ENCODE measurements around the gene SRMS. TPM values are rescaled to one million over a fixed set of nuclear protein-coding genes. Genes with fewer than 3 reads are reported as not detected.

SRMS gene
- total RNA-seq, 2 donors from 2014 or later = not detected

DNA sequence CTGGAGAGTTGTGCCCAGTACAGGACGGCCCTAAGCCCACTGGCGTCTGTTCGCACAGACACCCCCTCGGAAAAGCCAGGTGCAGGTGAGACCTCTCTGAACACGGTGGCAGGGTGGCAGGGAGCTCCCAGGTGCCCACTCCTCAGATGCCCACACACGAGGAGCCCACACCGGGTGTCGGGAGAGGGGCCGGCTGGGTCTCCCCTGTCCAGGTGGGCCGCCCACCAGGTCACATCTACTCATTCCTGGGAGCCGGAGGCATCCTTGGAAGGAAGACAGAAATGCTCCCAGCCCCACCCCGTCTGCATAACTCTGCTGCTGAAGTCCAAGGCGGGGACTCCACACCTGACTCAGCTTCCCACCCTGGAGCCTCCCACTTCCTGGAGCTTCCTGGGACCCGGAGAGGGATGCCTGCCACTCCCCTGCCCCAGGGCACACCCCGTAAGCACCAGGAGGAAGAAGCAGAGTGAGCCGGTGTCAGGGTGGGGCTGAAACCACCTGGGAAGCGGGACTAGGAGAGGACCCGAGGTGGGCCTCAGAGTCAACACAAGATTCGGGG lies 2.5 kb downstream of the SRMS start:
- Mint-ChIP-seq H3K4me3 (no peak overlapping the region), H3K4me1 (ENCODE audit: low read depth in 2 of 2) (peaks cover 3 to 5% of the 10 kb centered on the region in 2 donors), H3K27ac (no peak overlapping the region), H3K9me3 (no peaks in the 10 kb centered on the region), H3K36me3 (no peaks in the 10 kb centered on the region), H3K27me3 (peaks cover 7 to 9% of the 10 kb centered on the region in 2 donors)
- ATAC-seq (no peak), DNase-seq (ENCODE audit: low spot score) (no peak)

GRCh38 chr20:63544241-63544957 lies 3.1 kb downstream of the SRMS start:
- Mint-ChIP-seq H3K4me1 (ENCODE audit: low read depth in 2 of 2) (peaks cover 3 to 5% of the 10 kb centered on the region in 2 donors), H3K9me3 (no peaks in the 10 kb centered on the region), H3K27ac (peak overlapping the region in 1 of 2 donors; percentile 10), H3K27me3 (peaks cover 7% of the 10 kb centered on the region in 2 donors), H3K4me3 (no peak overlapping the region), H3K36me3 (no peaks in the 10 kb centered on the region)
- ATAC-seq (no peak), DNase-seq (ENCODE audit: low spot score) (no peak)

DNA sequence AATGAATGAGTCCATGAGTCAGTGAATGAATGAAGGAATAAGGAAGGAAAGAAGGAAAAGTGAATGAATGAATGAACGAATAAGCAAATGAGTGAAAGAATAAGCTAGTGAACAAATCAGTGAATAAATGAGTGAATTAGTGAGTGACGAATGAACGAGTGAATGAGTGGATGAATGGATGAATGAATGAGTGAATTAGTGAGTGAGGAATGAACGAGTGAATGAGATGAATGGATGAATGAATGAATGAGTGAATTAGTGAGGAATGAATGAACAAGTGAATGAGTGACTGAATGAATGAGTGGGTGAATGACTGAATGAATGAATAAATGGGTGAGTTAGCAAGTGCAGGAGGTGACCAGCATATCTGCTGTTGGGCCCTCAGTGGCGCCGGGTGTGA lies 3.8 kb downstream of the SRMS start:
- H3K9me3 Mint-ChIP-seq = no peaks in the 10 kb centered on the region
- H3K36me3 Mint-ChIP-seq = no peaks in the 10 kb centered on the region
- H3K27ac Mint-ChIP-seq = peak overlapping the region in 1 of 2 donors; percentile 10
- DNase-seq (ENCODE audit: low spot score) (no peak), ATAC-seq (no peak)
- H3K27me3 Mint-ChIP-seq = peaks cover 5 to 7% of the 10 kb centered on the region in 2 donors
- peak overlapping the region; percentile 8 for H3K4me3 Mint-ChIP-seq
- H3K4me1 Mint-ChIP-seq (ENCODE audit: low read depth in 2 of 2) = peaks cover 3 to 5% of the 10 kb centered on the region in 2 donors

DNA sequence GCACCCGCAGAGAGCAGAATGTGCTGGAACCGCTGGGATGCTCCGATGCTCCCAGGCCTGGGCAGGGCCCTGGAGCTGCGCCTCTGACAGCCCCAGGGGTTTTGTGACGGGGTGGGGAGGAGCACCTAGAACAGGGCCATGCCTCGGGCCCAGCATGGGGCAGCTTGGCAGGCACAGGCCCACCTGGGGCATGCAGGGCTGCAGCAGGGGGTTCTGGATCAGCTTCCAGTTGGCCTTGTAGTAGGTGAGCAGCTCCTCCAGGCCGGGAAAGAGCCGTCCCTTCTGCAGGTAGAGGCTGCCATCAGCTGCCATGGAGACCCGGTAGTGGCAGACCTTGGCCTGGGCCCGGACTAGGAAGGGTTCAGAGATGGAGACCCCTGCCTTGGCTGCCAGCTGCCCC lies 4.4 kb downstream of the SRMS start:
- Mint-ChIP-seq H3K9me3 (no peaks in the 10 kb centered on the region), H3K27me3 (peaks cover 3 to 7% of the 10 kb centered on the region in 2 donors), H3K36me3 (no peaks in the 10 kb centered on the region), H3K4me3 (no peak overlapping the region), H3K4me1 (ENCODE audit: low read depth in 2 of 2) (peaks cover 3 to 5% of the 10 kb centered on the region in 2 donors), H3K27ac (peak overlapping the region in 1 of 2 donors; percentile 10)
- ATAC-seq = no peak
- no peak for DNase-seq (ENCODE audit: low spot score)

DNA sequence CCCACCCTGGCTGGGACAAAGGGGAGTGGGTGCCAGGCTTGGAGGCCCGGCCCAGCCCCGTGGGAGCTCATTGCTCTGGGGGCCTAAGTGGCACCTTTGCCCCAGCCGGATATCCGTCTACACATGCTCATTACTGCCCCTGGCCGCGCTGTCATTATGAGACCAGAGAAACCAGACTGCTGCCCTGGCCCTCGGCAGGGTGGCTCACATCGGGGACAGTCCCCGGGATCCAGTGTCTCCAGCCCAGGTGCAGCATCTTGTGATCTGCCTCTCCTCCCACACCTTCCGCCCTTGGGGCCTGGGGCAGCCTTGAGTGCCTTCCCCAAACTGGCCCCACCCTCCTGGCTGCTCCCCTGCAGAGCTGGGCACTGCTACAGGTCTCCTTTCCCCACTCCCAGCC lies 4.9 kb downstream of the SRMS start:
- no peaks in the 10 kb centered on the region for H3K9me3 Mint-ChIP-seq

GRCh38 chr20:63542031-63542559 lies 5.5 kb downstream of the SRMS start:
- no peaks in the 10 kb centered on the region for H3K36me3 Mint-ChIP-seq
- DNase-seq (ENCODE audit: low spot score) (no peak), ATAC-seq (no peak)
- H3K4me1 Mint-ChIP-seq (ENCODE audit: low read depth in 2 of 2) = peaks cover 5 to 10% of the 10 kb centered on the region in 2 donors
- H3K4me3 Mint-ChIP-seq = no peak overlapping the region
- no peak overlapping the region for H3K27ac Mint-ChIP-seq
- peaks cover 3 to 7% of the 10 kb centered on the region in 2 donors for H3K27me3 Mint-ChIP-seq
- no peaks in the 10 kb centered on the region for H3K9me3 Mint-ChIP-seq

More for the DNA sequence above, 4.9 kb downstream of the SRMS start:
- no peak for DNase-seq (ENCODE audit: low spot score)
- H3K4me3 Mint-ChIP-seq = no peak overlapping the region
- H3K27me3 Mint-ChIP-seq = peaks cover 3 to 7% of the 10 kb centered on the region in 2 donors
- H3K36me3 Mint-ChIP-seq = no peaks in the 10 kb centered on the region
- peaks cover 5 to 7% of the 10 kb centered on the region in 2 donors for H3K4me1 Mint-ChIP-seq (ENCODE audit: low read depth in 2 of 2)
- H3K27ac Mint-ChIP-seq = no peak overlapping the region
- ATAC-seq = no peak

GRCh38 chr20:63541371-63541770 lies 6.2 kb downstream of the SRMS start:
- Mint-ChIP-seq H3K4me1 (ENCODE audit: low read depth in 2 of 2) (peaks cover 5 to 12% of the 10 kb centered on the region in 2 donors), H3K27ac (no peak overlapping the region), H3K27me3 (peaks cover 0 to 7% of the 10 kb centered on the region in 2 donors), H3K9me3 (no peaks in the 10 kb centered on the region), H3K36me3 (no peaks in the 10 kb centered on the region), H3K4me3 (no peak overlapping the region)
- no peak for ATAC-seq
- DNase-seq (ENCODE audit: low spot score) = no peak

DNA sequence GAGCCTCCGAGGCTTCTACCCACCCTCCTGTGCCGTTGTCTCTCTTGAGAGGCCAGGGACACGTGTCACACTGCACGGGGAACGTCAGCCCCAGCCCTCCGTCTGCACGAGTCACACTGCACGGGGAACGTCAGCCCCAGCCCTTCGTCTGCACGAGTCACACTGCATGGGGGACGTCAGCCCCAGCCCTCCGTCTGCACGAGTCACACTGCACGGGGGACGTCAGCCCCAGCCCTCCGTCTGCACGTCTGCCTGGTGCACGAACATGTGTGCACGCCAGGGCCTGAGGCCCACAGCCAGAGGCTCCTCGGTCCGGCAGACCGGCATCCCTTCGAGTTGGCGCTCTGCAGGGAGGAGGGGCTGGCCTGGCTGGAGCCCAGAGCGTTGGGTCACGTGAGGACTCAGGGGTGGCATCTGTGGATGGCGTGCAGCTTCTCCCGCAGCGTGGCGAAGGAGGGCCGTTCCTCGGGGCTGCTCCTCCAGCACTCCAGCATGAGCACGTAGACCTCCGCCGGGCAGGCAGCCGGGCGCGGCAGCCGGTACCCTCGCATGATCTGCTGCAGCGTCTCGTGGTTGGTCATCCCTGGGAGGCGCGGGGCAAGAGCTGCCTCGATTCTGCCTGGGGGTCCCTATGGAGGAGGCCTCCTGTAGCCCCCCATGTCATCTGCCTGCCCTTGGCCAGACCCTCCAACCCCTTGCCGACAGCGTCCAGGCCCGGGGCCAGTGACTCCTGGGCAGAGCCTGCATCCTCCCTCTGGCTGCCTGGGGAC lies 6.9 kb downstream of the SRMS start:
- Mint-ChIP-seq H3K27ac (no peak overlapping the region), H3K4me3 (no peak overlapping the region), H3K9me3 (no peaks in the 10 kb centered on the region), H3K27me3 (peaks cover 0 to 7% of the 10 kb centered on the region in 2 donors), H3K36me3 (no peaks in the 10 kb centered on the region), H3K4me1 (ENCODE audit: low read depth in 2 of 2) (peaks cover 5 to 15% of the 10 kb centered on the region in 2 donors)
- DNase-seq (ENCODE audit: low spot score) (no peak), ATAC-seq (no peak)

DNA sequence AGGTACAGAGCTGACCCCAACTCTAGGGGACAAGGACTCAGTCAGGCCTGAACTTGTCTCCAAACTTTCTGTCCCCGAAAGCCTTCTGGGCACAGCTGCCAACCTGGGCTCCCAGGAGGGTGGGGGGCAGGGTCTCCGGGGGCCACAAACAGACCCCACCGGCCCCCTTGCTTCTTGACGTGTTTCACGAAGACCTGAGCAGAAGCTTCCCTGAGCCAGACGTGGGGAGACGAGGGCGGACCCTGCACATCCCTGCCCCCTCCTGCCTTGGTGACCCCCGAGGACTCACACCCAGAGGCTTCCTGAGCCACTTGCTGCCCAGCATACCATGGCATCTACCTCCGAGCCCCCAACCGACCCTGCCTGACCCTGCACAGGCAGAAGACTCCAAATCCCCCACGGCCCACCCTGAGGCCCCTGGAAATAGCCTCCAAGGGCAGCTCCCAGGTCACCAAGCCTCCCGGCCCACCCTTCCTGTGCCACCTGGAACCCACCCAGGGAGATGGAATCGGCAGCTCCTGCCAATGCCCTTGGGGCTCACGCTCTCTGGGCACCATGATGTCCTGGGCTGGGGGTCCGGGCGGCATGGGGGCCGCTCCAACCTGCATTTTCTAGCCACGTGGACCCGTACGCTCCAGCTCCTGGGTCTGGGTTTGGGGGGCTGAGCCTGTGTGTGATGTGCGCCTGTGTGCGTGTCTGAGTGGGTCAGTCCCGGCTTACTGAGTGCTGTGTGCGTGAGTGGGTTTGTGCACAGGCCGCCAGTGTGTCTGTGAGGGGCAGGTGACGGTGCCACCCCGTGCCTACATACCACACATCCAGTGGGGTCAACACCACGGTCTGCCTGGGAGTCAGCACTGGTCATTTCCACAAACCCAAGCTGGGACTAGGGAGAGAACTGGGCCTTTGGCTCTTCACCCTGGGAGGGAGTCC lies 7.8 kb downstream of the SRMS start:
- Mint-ChIP-seq H3K4me3 (no peak overlapping the region), H3K27me3 (peaks cover 0 to 7% of the 10 kb centered on the region in 2 donors), H3K4me1 (ENCODE audit: low read depth in 2 of 2) (peaks cover 5 to 15% of the 10 kb centered on the region in 2 donors), H3K36me3 (no peaks in the 10 kb centered on the region), H3K9me3 (no peaks in the 10 kb centered on the region), H3K27ac (no peak overlapping the region)
- ATAC-seq (no peak), DNase-seq (ENCODE audit: low spot score) (no peak)

- Mint-ChIP-seq H3K36me3 (no peaks in the 10 kb centered on the region), H3K9me3 (no peaks in the 10 kb centered on the region), H3K4me1 (ENCODE audit: low read depth in 2 of 2) (peaks cover 5 to 15% of the 10 kb centered on the region in 2 donors), H3K27me3 (peaks cover 0 to 7% of the 10 kb centered on the region in 2 donors), H3K27ac (no peak overlapping the region), H3K4me3 (no peak overlapping the region)
- DNase-seq (ENCODE audit: low spot score) (no peak), ATAC-seq (no peak)
Measured at GRCh38 chr20:63539092-63539430, 8.5 kb downstream of the SRMS start.

DNA sequence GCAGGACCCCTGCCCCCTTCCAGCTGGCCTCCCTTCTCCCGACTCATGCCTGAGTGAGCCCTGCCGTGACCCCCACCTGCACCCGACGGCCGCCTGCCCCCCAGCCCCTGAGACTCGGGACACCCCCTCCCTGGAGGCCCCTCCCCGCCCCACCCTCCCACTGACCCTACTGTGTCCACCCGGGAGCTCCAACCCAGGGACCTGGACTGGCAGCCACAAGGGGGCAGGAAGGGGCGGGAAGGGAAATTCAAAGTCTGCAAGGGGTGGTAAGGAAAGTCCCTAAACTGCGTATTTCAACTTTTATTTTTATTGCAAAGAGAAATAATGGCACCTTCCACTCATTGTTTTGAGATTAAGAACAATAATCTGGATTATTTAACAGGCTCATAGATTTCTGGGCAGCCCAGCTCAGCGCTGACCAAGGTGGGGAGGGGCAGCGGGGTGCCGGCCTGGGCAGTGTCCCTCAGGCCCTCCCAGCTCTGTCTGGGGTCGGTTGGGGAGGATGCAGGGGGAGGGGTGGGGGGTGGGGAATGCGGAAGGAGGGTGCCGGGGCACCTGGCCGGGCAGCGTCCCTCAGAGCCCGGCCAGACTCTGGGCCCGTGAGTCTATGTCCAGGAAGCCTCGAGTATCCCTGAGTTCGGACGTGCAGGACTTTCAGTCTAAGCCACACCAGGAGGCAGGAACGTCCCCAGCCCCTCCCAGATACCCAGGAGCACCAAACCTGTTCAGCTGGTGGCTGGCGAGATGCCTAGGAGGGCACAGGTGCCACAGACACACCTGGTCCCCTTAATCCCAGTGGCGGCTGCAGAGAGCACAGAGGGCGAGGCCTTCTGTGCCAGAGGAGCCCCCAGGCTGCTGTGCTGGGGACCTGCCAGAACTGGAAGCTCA lies 9.1 kb downstream of the SRMS start:
- H3K27me3 Mint-ChIP-seq = peaks cover 0 to 1% of the 10 kb centered on the region in 2 donors
- no peaks in the 10 kb centered on the region for H3K36me3 Mint-ChIP-seq
- peaks cover under 1 to 12% of the 10 kb centered on the region in 2 donors for H3K4me1 Mint-ChIP-seq (ENCODE audit: low read depth in 2 of 2)
- peak overlapping the region; percentile 63 to 73 for H3K27ac Mint-ChIP-seq
- no peaks in the 10 kb centered on the region for H3K9me3 Mint-ChIP-seq
- DNase-seq (ENCODE audit: low spot score) (no peak), ATAC-seq (peak; percentile 1 to 12)
- H3K4me3 Mint-ChIP-seq = peak overlapping the region; percentile 76

DNA sequence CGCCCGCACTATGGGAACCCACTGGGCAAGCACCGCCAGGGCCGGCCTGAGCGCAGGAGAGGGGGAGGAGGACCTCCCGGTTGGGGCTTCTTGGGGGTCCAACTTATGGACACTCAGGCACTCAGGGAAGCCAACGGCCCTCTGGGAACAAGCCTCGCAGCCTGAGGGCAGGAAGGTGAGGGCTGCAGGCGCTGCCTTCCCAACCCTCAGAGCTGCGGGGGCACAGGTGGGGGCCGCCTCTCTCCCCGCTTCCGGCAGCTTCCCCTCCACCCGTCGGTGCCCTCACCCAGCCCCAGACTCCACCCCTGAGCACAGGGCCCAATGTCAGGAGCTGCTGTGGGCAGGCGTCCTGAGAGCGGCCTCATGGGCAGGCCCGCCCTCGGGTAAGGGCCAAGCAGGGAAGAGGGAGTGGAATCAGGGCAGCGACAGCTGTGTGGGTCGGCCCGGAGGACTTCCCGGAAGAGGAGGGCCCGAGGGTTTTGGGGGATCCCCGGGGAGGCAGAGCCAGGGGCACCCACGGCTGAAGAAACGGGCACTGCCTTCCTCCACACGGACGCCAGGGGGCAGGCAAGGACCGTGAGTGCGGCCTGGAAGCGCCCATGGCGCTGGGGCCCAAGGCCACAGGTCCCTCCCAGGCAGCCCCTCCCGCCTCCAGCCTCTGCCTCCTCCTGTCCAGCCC lies 9.9 kb downstream of the SRMS start:
- H3K9me3 Mint-ChIP-seq = no peaks in the 10 kb centered on the region

More for the DNA sequence above, 9.9 kb downstream of the SRMS start:
- ATAC-seq (peak; percentile 97), DNase-seq (ENCODE audit: low spot score) (peak; percentile 98)
- Mint-ChIP-seq H3K27ac (peak overlapping the region; percentile 63 to 73), H3K36me3 (no peaks in the 10 kb centered on the region), H3K4me3 (peak overlapping the region; percentile 76), H3K4me1 (ENCODE audit: low read depth in 2 of 2) (peaks cover 0 to 12% of the 10 kb centered on the region in 2 donors), H3K27me3 (no peaks in the 10 kb centered on the region)
